ENCODE results near the gene MAN2B2.
A peak's percentile ranks its signal among the peaks of the same experiment; 100 is the strongest.
"Not testable (repeated sequence)": the region's sequence is repeated elsewhere in the genome, so short reads cannot be mapped to it uniquely, and the experiment has no call there.

Gene MAN2B2

GRCh38 chr4:6647169-6647568, 72.2 kb downstream of the MAN2B2 start:
- DNase-seq, result no peak

- DNase-seq, result no peak
Observed at GRCh38 chr4:6647582-6648230, 72.7 kb downstream of the MAN2B2 start.

- no peak for DNase-seq
Observed at GRCh38 chr4:6649216-6649615, 74.2 kb downstream of the MAN2B2 start.

- DNase-seq, result not testable (repeated sequence)
Observed at GRCh38 chr4:6654211-6654610, 79.2 kb downstream of the MAN2B2 start.

GRCh38 chr4:6655291-6655690, 80.3 kb downstream of the MAN2B2 start:
- DNase-seq, result not testable (repeated sequence)

GRCh38 chr4:6655924-6656323, 80.9 kb downstream of the MAN2B2 start:
- DNase-seq, result no peak

GRCh38 chr4:6657242-6658208, 82.5 kb downstream of the MAN2B2 start:
- no peak for DNase-seq

- no peak for DNase-seq
Observed at GRCh38 chr4:6658209-6658595, 83.2 kb downstream of the MAN2B2 start.

GRCh38 chr4:6658597-6659075, 83.6 kb downstream of the MAN2B2 start:
- peak; percentile 38 for DNase-seq

GRCh38 chr4:6659897-6660296, 84.9 kb downstream of the MAN2B2 start:
- DNase-seq, result no peak

GRCh38 chr4:6660430-6660829, 85.4 kb downstream of the MAN2B2 start:
- DNase-seq, result no peak

GRCh38 chr4:6662591-6662990, 87.6 kb downstream of the MAN2B2 start:
- DNase-seq, result no peak

- DNase-seq, result no peak
Observed at GRCh38 chr4:6663596-6664393, 88.8 kb downstream of the MAN2B2 start.

GRCh38 chr4:6665320-6665654, 90.3 kb downstream of the MAN2B2 start:
- no peak for DNase-seq

GRCh38 chr4:6668391-6668790, 93.4 kb downstream of the MAN2B2 start:
- DNase-seq, result no peak

GRCh38 chr4:6671648-6672047, 96.7 kb downstream of the MAN2B2 start:
- DNase-seq, result no peak

- no peak for DNase-seq
Observed at GRCh38 chr4:6672131-6672530, 97.1 kb downstream of the MAN2B2 start.

GRCh38 chr4:6672541-6673190, 97.7 kb downstream of the MAN2B2 start:
- not testable (repeated sequence) for DNase-seq

Data from effector CD4-positive, alpha-beta T cell (primary cell).